Panc1 (cell line): Measurements from ENCODE around the gene HOXB2. TPM values are rescaled to one million over a fixed set of nuclear protein-coding genes. Genes with fewer than 3 reads are reported as not detected.

ENCODE experiments used
- ATAC-seq: fragments of 200-7000 bp; cut with Tn5 transposase; 2 replicates; pipeline ENCODE4 v1.9.1; 2020; ENCODE audit warnings: mild to moderate bottlenecking, moderate library complexity
- BruUV-seq: library from RNA; stranded (reverse); fragments of 400-500 nt; replicated peaks from 2 replicates; lab custom pipeline; 2021; lab: Mats Ljungman, UMichigan
- CTCF ChIA-PET: fragments of 300-600 bp; sonication (Branson Sonifier 250); formaldehyde crosslinking; loops from one replicate; lab custom pipeline; 2022; ENCODE audit warnings: antibody characterized with exemption; lab: Charles Lee
- POLR2A ChIA-PET: fragments of 300-600 bp; sonication (Branson Sonifier 250); formaldehyde crosslinking; loops from one replicate; lab custom pipeline; 2022; ENCODE audit warnings: antibody characterized with exemption; lab: Charles Lee
- DNase-seq: peaks from one replicate; pipeline ENCODE4 v3.0.0-alpha.2; 2010; ENCODE audit warnings: low read depth, low spot score
- H3K27ac ChIP-seq: 2 replicates; pipeline ENCODE4 v1.5.1; 2011; ENCODE audit warnings: mild to moderate bottlenecking, low read length, inconsistent platforms
- H3K27me3 ChIP-seq: fragments of 200-500 bp; sonication (Bioruptor generic); 2 replicates; pipeline ENCODE4 v1.6.0; 2014; ENCODE audit warnings: low read length, inconsistent platforms; ENCODE audit not compliant: control insufficient read depth, insufficient read depth
- H3K36me3 ChIP-seq: fragments of 200-500 bp; sonication (Bioruptor generic); 2 replicates; pipeline ENCODE4 v1.5.1; 2014; ENCODE audit warnings: inconsistent platforms, mild to moderate bottlenecking, low read length, moderate library complexity; ENCODE audit not compliant: control insufficient read depth, insufficient read depth
- H3K4me1 ChIP-seq: 2 replicates; pipeline ENCODE4 v1.5.1; 2011; ENCODE audit warnings: inconsistent platforms, mild to moderate bottlenecking, low read length, moderate library complexity; ENCODE audit not compliant: control insufficient read depth, insufficient read depth
- H3K4me3 ChIP-seq, 2 experiments: 2 replicates each; pipeline ENCODE4 v1.5.1; 2011 to 2012; ENCODE audit warnings: low read depth in 2 of 2, low read length in 2 of 2, mild to moderate bottlenecking in 2 of 2, inconsistent platforms in 1 of 2, moderate library complexity in 1 of 2
- H3K9me3 ChIP-seq: fragments of 200-500 bp; sonication (Bioruptor generic); 2 replicates; pipeline ENCODE4 v1.5.1; 2014; ENCODE audit warnings: low read depth, mild to moderate bottlenecking, inconsistent platforms, low read length, moderate library complexity; ENCODE audit not compliant: control insufficient read depth, insufficient read depth
- POLR2AphosphoS5 ChIP-seq: IDR thresholded peaks from 2 replicates; pipeline ENCODE4 v1.6.1; 2012; ENCODE audit warnings: mild to moderate bottlenecking, low read depth, low read length, moderate library complexity
- REST ChIP-seq, 2 experiments: IDR thresholded peaks; 2 replicates each; pipeline ENCODE4 v1.6.1; 2011 to 2012; ENCODE audit warnings: low read depth in 2 of 2, control low read depth in 1 of 2, low read length in 1 of 2, mild to moderate bottlenecking in 1 of 2, moderate library complexity in 1 of 2; ENCODE audit not compliant: insufficient read depth in 1 of 2
- SIN3A ChIP-seq: IDR thresholded peaks from 2 replicates; pipeline ENCODE4 v1.6.1; 2012; ENCODE audit warnings: low read depth, mild to moderate bottlenecking, low read length, moderate library complexity, borderline replicate concordance; ENCODE audit not compliant: insufficient read depth
- TCF7L2 ChIP-seq: IDR thresholded peaks from 2 replicates; pipeline ENCODE4 v1.6.1; 2011; ENCODE audit warnings: mild to moderate bottlenecking, low read depth, low read length, inconsistent platforms
- in situ Hi-C: cut with HindIII; loops from 2 replicates; pipeline ENCODE4 v1.10.0; 2016; ENCODE audit warnings: low sequenced_read_pairs, low pct_unique_long_range_greater_than_20kb
- intact Hi-C: fragments of 100-400 bp; cut with micrococcal nuclease; formaldehyde crosslinking; loops from one replicate; pipeline ENCODE4 v1.10.0; 2022; ENCODE audit not compliant: unreplicated experiment
- total RNA-seq: library from RNA; stranded (reverse); gene quantifications from one replicate; pipeline ENCODE4 v1.2.1, GENCODE V29; 2021; ENCODE audit not compliant: unreplicated experiment
- TF ChIP-seq, protein P1 (sequence below): fragments of 450-650 bp; IDR thresholded peaks from 2 replicates; pipeline ENCODE4 v1.5.1; 2017; ENCODE audit warnings: mild to moderate bottlenecking

Gene HOXB2
- total RNA-seq, 1 experiment from 2014 or later: 70.1 TPM

GRCh38 chr17:48551596-48552465 lies 6.9 kb upstream of the HOXB2 start:
- no peak for DNase-seq
- ATAC-seq: no peak
- BruUV-seq: no TSS peak
- in situ Hi-C loops: no loop called here
- H3K4me1 ChIP-seq: peaks cover 79% of the 10 kb centered on the region
- no peaks in the 10 kb centered on the region for H3K27me3 ChIP-seq
- ChIA-PET POLR2A (no interaction called here), CTCF (interaction anchor here (0.7 to 0.9 kb wide), 3 partner anchors 11 to 51 kb away, joined by 3 to 4 read pairs (median 3); no protein-coding TSS in a partner anchor)
- peak overlapping the region; percentile 91 for H3K27ac ChIP-seq
- peaks cover 26% of the 10 kb centered on the region for H3K36me3 ChIP-seq
- no peaks in the 10 kb centered on the region for H3K9me3 ChIP-seq
- intact Hi-C loops: no loop called here
- no peak overlapping the region for H3K4me3 ChIP-seq
- TF ChIP-seq REST (IDR thresholded peaks at IDR 0.05; ENCODE audit: insufficient read depth in 1 of 2, low read depth in 2 of 2, low read length in 1 of 2) (0 out of 4 replicates have a peak, but pooled peaks of 1 of the 2 experiments have one; percentile 41), POLR2AphosphoS5 (peak; percentile 31), SIN3A (0 out of 2 replicates have a peak, but pooled peaks have one; percentile 26), TCF7L2 (no peak)
- TF ChIP-seq, protein P1, sequence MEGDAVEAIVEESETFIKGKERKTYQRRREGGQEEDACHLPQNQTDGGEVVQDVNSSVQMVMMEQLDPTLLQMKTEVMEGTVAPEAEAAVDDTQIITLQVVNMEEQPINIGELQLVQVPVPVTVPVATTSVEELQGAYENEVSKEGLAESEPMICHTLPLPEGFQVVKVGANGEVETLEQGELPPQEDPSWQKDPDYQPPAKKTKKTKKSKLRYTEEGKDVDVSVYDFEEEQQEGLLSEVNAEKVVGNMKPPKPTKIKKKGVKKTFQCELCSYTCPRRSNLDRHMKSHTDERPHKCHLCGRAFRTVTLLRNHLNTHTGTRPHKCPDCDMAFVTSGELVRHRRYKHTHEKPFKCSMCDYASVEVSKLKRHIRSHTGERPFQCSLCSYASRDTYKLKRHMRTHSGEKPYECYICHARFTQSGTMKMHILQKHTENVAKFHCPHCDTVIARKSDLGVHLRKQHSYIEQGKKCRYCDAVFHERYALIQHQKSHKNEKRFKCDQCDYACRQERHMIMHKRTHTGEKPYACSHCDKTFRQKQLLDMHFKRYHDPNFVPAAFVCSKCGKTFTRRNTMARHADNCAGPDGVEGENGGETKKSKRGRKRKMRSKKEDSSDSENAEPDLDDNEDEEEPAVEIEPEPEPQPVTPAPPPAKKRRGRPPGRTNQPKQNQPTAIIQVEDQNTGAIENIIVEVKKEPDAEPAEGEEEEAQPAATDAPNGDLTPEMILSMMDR: no peak

- ChIA-PET CTCF (no interaction called here), POLR2A (no interaction called here)
- no peak overlapping the region for H3K4me3 ChIP-seq
- no peak for ATAC-seq
- H3K9me3 ChIP-seq: no peaks in the 10 kb centered on the region
- H3K27me3 ChIP-seq: no peaks in the 10 kb centered on the region
- H3K4me1 ChIP-seq: peaks cover 79% of the 10 kb centered on the region
- intact Hi-C loops (no loop called here), in situ Hi-C loops (no loop called here)
- peaks cover 26% of the 10 kb centered on the region for H3K36me3 ChIP-seq
- no peak for DNase-seq
- H3K27ac ChIP-seq: peak overlapping the region; percentile 91
- TF ChIP-seq TCF7L2 (no peak), POLR2AphosphoS5 (no peak), REST (IDR thresholded peaks at IDR 0.05; ENCODE audit: insufficient read depth in 1 of 2, low read depth in 2 of 2, low read length in 1 of 2) (no peak), SIN3A (no peak)
- TF ChIP-seq, protein P1: no peak
- no TSS peak for BruUV-seq
Observed at GRCh38 chr17:48551214-48551555, 6.3 kb upstream of the HOXB2 start.
